Memory B cell (primary cell): ENCODE measurements around the gene PGBD4.
"Not testable (repeated sequence)": the region's sequence is repeated elsewhere in the genome, so short reads cannot be mapped to it uniquely, and the experiment has no call there.

Experiments
- ATAC-seq: fragments of 150-1000 bp; cut with Tn5 transposase; 2 replicates; pipeline ENCODE4 v1.10.0; 2021; ENCODE audit warnings: low read depth, mild to moderate bottlenecking, moderate library complexity
- DNase-seq, 2 donors: peaks; one replicate each; pipeline ENCODE4 v3.0.0; 2022; ENCODE audit warnings: low spot score in 2 of 2
- H3K27ac Mint-ChIP-seq: one replicate; pipeline ENCODE4 v1.8.0; 2022; ENCODE audit warnings: mild to moderate bottlenecking, moderate library complexity, mixed read lengths
- H3K27me3 Mint-ChIP-seq: one replicate; pipeline ENCODE4 v1.8.0; 2022; ENCODE audit warnings: mixed read lengths
- H3K36me3 Mint-ChIP-seq: one replicate; pipeline ENCODE4 v1.8.0; 2022; ENCODE audit warnings: mild to moderate bottlenecking, mixed read lengths
- H3K4me1 Mint-ChIP-seq: one replicate; pipeline ENCODE4 v1.8.0; 2022; ENCODE audit warnings: mixed read lengths
- H3K4me3 Mint-ChIP-seq: one replicate; pipeline ENCODE4 v1.8.0; 2022; ENCODE audit warnings: mild to moderate bottlenecking, moderate library complexity, mixed read lengths
- H3K9me3 Mint-ChIP-seq: one replicate; pipeline ENCODE4 v1.8.0; 2022; ENCODE audit warnings: mixed read lengths

The PGBD4 gene

DNA sequence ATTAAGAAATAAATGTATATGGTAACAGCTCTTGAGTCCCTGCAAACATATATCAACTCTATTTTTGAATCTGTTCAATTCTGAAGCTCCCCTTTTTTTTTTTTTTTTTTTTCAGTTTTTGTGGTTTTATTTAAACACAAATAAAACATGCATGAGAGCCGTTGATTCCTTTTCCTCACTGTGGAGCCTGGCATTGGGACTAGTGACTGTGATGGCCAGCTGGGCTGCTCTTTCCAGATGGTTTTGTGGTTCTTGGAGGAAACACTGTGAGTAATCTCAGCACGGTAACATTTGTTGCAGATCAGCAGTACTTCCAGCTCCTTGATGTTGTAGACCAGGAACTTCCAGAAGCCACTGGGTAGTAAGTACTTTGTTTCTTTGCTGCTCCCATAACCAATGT lies 16.1 kb upstream of the PGBD4 start:
- peaks cover 4% of the 10 kb centered on the region for H3K4me1 Mint-ChIP-seq
- H3K27ac Mint-ChIP-seq = no peak overlapping the region
- H3K9me3 Mint-ChIP-seq = no peaks in the 10 kb centered on the region
- DNase-seq (no peak), ATAC-seq (no peak)
- no peaks in the 10 kb centered on the region for H3K27me3 Mint-ChIP-seq
- peaks cover 23% of the 10 kb centered on the region for H3K36me3 Mint-ChIP-seq
- no peak overlapping the region for H3K4me3 Mint-ChIP-seq

- no peak overlapping the region for H3K4me3 Mint-ChIP-seq
- no peaks in the 10 kb centered on the region for H3K27me3 Mint-ChIP-seq
- no peaks in the 10 kb centered on the region for H3K9me3 Mint-ChIP-seq
- H3K36me3 Mint-ChIP-seq = peaks cover 9% of the 10 kb centered on the region
- ATAC-seq = no peak
- no peak for DNase-seq
- no peak overlapping the region for H3K27ac Mint-ChIP-seq
- peaks cover 11% of the 10 kb centered on the region for H3K4me1 Mint-ChIP-seq
These were observed 2.0 kb upstream of the PGBD4 start for GRCh38 chr15:34099914-34100313.

DNA sequence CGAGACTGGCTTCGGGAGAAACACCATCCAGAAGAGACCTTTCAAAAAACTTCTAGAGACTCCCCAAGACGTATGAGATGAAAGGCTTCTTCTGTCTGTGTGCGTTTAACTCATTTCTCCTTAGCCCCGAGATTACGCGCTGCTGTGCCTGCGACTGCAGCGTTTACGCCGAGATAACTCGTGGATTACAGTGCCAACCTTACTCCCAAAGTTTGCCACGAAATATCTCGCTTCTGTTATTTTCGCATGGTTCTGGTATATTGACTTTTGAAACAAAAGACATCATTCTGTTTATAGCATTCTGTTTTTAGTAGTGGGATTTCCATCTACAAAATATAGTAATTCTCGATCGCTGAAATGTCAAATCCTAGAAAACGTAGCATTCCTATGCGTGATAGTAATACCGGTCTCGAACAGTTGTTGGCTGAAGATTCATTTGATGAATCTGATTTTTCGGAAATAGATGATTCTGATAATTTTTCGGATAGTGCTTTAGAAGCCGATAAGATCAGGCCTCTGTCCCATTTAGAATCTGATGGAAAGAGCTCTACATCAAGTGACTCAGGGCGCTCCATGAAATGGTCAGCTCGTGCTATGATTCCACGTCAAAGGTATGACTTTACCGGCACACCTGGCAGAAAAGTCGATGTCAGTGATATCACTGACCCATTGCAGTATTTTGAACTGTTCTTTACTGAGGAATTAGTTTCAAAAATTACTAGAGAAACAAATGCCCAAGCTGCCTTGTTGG lies 467 bp downstream of the PGBD4 start:
- Mint-ChIP-seq H3K27me3 (no peaks in the 10 kb centered on the region), H3K4me3 (peak overlapping the region; percentile 95)

GRCh38 chr15:34106423-34106822 lies 4.5 kb downstream of the PGBD4 start:
- DNase-seq (no peak), ATAC-seq (no peak)
- Mint-ChIP-seq H3K27me3 (no peaks in the 10 kb centered on the region), H3K9me3 (no peaks in the 10 kb centered on the region), H3K36me3 (peaks cover 7% of the 10 kb centered on the region), H3K4me3 (no peak overlapping the region), H3K27ac (no peak overlapping the region), H3K4me1 (no peaks in the 10 kb centered on the region)

More for the DNA sequence above, 467 bp downstream of the PGBD4 start:
- Mint-ChIP-seq H3K9me3 (no peaks in the 10 kb centered on the region), H3K36me3 (peaks cover 10% of the 10 kb centered on the region), H3K4me1 (peaks cover 11% of the 10 kb centered on the region), H3K27ac (peak overlapping the region; percentile 99)
- no peak for ATAC-seq
- peak in 1 of 2 donors; percentile 11 for DNase-seq

- peaks cover 7% of the 10 kb centered on the region for H3K36me3 Mint-ChIP-seq
- no peaks in the 10 kb centered on the region for H3K4me1 Mint-ChIP-seq
- DNase-seq (no peak), ATAC-seq (no peak)
- H3K27me3 Mint-ChIP-seq = no peaks in the 10 kb centered on the region
- no peak overlapping the region for H3K4me3 Mint-ChIP-seq
- H3K27ac Mint-ChIP-seq = no peak overlapping the region
- no peaks in the 10 kb centered on the region for H3K9me3 Mint-ChIP-seq
These were observed 5.4 kb downstream of the PGBD4 start for GRCh38 chr15:34107315-34107714.

- no peak overlapping the region for H3K27ac Mint-ChIP-seq
- H3K36me3 Mint-ChIP-seq = peaks cover 3% of the 10 kb centered on the region
- no peaks in the 10 kb centered on the region for H3K4me1 Mint-ChIP-seq
These were observed 8.1 kb downstream of the PGBD4 start for GRCh38 chr15:34109797-34110663.

GRCh38 chr15:34111488-34111887 lies 9.6 kb downstream of the PGBD4 start:
- H3K36me3 Mint-ChIP-seq = peaks cover under 1% of the 10 kb centered on the region
- H3K9me3 Mint-ChIP-seq = no peaks in the 10 kb centered on the region
- no peak for DNase-seq
- no peak for ATAC-seq
- no peak overlapping the region for H3K4me3 Mint-ChIP-seq
- H3K27me3 Mint-ChIP-seq = peaks cover 5% of the 10 kb centered on the region
- no peaks in the 10 kb centered on the region for H3K4me1 Mint-ChIP-seq
- no peak overlapping the region for H3K27ac Mint-ChIP-seq

More at GRCh38 chr15:34109797-34110663, 8.1 kb downstream of the PGBD4 start:
- DNase-seq (no peak), ATAC-seq (peak; percentile 56)
- Mint-ChIP-seq H3K27me3 (peaks cover 5% of the 10 kb centered on the region), H3K9me3 (no peaks in the 10 kb centered on the region), H3K4me3 (no peak overlapping the region)

DNA sequence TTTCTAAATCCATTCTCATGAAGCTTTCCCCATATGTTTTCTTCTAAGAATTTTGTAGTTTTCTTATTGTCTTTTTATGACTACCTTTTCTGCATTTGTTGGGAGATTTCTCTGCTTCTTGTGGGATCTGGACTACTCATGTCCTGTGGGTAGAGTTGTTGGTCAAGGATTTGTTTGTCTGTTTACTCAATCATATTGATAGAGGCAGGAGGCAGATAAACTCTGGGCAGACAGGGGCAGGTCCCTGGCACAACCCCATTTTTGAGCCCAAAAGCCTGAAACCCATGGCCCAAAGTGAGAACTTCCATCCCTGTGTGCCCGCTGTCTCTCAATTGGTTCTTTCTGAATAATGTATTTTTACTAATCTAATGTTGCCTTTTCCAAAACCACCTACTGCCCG lies 12.3 kb downstream of the PGBD4 start:
- peaks cover 7% of the 10 kb centered on the region for H3K27me3 Mint-ChIP-seq
- no peak overlapping the region for H3K27ac Mint-ChIP-seq
- H3K9me3 Mint-ChIP-seq = no peaks in the 10 kb centered on the region
- ATAC-seq (no peak), DNase-seq (no peak)
- H3K4me1 Mint-ChIP-seq = no peaks in the 10 kb centered on the region
- no peaks in the 10 kb centered on the region for H3K36me3 Mint-ChIP-seq
- H3K4me3 Mint-ChIP-seq = no peak overlapping the region

DNA sequence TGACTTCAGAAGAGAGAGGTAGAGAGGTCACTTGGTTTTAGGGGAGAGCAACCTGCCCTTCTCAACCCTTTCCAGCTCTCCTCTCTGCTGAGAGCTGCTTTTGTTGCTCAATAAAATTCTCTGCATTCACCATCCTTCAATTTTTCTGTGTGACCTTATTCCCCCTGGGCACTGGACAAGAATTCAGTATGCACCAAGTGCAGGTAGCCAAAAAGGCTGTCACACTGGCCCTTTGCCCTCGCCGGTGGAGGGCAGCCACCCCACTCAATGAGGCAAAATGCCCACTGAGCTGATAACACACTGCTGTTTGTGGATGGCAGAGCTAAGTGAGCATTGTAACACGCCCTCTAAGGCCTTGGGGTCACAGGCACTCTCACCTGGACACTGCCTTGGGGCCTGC lies 12.9 kb downstream of the PGBD4 start:
- no peak for ATAC-seq
- H3K36me3 Mint-ChIP-seq = no peaks in the 10 kb centered on the region
- no peak overlapping the region for H3K4me3 Mint-ChIP-seq
- no peak for DNase-seq
- no peaks in the 10 kb centered on the region for H3K9me3 Mint-ChIP-seq
- peaks cover 7% of the 10 kb centered on the region for H3K27me3 Mint-ChIP-seq
- no peaks in the 10 kb centered on the region for H3K4me1 Mint-ChIP-seq
- no peak overlapping the region for H3K27ac Mint-ChIP-seq

GRCh38 chr15:34116620-34117019 lies 14.7 kb downstream of the PGBD4 start:
- DNase-seq (no peak), ATAC-seq (no peak)
- Mint-ChIP-seq H3K4me3 (no peak overlapping the region), H3K27me3 (peaks cover 13% of the 10 kb centered on the region), H3K9me3 (no peaks in the 10 kb centered on the region), H3K4me1 (no peaks in the 10 kb centered on the region), H3K36me3 (no peaks in the 10 kb centered on the region), H3K27ac (no peak overlapping the region)

DNA sequence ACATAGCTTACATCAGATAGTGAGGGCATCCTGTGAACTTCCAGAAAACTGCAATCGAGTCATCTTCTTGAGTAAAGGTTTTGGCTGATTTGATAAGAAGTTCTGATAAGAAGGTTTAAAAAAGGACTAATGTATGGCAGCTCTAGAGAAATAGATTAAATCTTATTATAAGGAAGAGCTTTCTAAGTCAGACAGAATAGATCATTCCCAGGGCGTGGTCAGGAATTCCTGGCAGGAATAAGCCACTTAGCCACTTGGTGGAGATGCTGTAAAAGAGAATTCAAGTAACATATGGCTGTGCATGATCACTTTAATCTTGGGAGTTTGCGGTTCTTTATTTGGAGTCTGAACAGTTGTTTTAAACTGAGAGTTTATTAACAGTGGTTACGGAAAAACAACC lies 17.4 kb downstream of the PGBD4 start:
- ATAC-seq = no peak
- Mint-ChIP-seq H3K27ac (no peak overlapping the region), H3K9me3 (no peaks in the 10 kb centered on the region), H3K4me1 (peaks cover 3% of the 10 kb centered on the region), H3K27me3 (peaks cover 20% of the 10 kb centered on the region), H3K36me3 (no peaks in the 10 kb centered on the region), H3K4me3 (no peak overlapping the region)
- DNase-seq = no peak

DNA sequence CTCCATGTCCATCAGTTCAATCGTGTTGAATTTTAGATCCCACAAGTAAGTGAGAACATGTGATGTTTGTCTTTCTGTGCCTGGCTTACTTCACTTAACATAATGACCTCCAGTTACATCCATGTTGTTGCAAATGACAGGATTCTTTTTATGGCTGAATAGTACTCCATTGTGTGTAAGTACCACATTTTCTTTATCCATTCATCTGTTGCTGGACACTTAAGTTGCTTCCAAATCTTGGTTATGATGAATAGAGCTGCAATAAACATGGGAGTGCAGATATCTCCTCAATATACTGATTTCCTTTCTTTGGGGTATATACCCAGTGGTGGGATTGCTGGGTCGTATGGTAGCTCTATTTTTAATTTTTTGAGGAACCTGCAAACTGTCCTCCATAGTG lies 18.5 kb downstream of the PGBD4 start:
- H3K27me3 Mint-ChIP-seq = peaks cover 16% of the 10 kb centered on the region
- H3K4me3 Mint-ChIP-seq, H3K4me1 Mint-ChIP-seq, ATAC-seq, H3K36me3 Mint-ChIP-seq, H3K27ac Mint-ChIP-seq, H3K9me3 Mint-ChIP-seq, DNase-seq: not testable (repeated sequence)

DNA sequence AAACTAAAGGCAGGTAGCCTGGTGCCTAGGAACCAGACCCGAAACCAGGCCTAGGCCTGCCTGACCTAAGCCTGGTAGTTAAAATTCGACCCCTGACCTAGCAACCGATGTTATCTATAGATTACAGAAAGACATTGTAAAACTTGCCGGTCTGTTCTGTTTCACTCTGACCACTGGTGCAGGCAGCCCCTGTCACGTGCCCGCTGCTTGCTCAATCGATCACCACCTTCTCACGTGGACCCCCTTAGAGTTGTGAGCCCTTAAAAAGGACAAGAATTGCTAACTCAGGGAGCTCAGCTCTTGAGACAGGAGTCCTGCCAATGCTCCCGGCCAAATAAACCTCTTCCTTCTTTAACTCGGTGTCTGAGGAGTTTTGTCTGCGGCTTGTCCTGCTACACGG lies 19.9 kb downstream of the PGBD4 start:
- not testable (repeated sequence) for H3K9me3 Mint-ChIP-seq, H3K4me3 Mint-ChIP-seq, ATAC-seq, DNase-seq, H3K27ac Mint-ChIP-seq, H3K36me3 Mint-ChIP-seq, H3K4me1 Mint-ChIP-seq
- peaks cover 16% of the 10 kb centered on the region for H3K27me3 Mint-ChIP-seq

DNA sequence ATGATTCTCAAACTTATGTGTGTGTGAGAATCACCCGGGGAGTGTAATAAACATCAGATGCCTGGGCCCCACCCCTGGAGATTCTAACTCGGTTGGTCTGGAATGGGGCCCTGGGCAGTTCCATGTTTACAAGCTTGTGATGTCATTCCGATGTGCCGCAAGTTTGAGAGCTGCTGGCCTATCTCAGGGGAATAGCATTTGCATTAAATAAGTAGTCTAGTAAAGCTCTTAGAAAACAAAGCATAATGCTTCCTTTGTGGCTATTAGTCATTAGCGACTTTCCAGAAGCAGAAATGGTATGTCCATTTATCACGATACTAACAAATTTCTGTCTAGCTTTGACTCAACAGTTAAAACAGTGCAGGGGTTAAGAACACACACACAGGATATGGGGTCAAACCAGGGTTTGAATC lies 20.9 kb downstream of the PGBD4 start:
- peaks cover 15% of the 10 kb centered on the region for H3K27me3 Mint-ChIP-seq
- DNase-seq (no peak), ATAC-seq (peak; percentile 39)
- H3K27ac Mint-ChIP-seq = no peak overlapping the region
- H3K36me3 Mint-ChIP-seq = no peaks in the 10 kb centered on the region
- peaks cover 3% of the 10 kb centered on the region for H3K4me1 Mint-ChIP-seq
- H3K4me3 Mint-ChIP-seq = no peak overlapping the region
- H3K9me3 Mint-ChIP-seq = peaks cover 2% of the 10 kb centered on the region
